GM19397 (cell line): ENCODE measurements around the gene HSPA12B.

Source experiments
- ATAC-seq: cut with Tn5 transposase; IDR thresholded peaks from one replicate; pipeline ENCODE4 v1.9.1; 2021; ENCODE audit warnings: mild to moderate bottlenecking, moderate library complexity; ENCODE audit not compliant: unreplicated experiment

The HSPA12B gene

GRCh38 chr20:3747471-3747870 is 15.0 kb downstream of the HSPA12B start:
- no peak for ATAC-seq

DNA sequence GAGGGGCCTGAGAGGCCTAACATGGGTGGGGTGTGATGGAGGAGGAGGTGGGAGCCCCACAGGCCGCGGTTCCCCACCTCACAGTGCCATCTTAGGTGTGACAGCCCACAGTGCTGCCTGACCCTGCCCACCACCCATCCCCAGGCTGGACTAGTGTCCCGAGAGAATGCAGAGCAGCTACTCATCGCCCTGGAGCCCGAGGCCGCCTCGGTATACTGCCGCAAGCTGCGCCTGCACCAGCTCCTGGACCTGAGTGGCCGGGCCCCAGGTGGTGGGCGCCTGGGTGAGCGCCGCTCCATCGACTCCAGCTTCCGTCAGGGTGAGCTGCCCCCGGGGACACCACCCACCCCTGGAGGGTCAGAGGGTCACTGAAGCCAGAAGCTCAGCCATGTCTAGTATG is 15.6 kb downstream of the HSPA12B start:
- no peak for ATAC-seq

DNA sequence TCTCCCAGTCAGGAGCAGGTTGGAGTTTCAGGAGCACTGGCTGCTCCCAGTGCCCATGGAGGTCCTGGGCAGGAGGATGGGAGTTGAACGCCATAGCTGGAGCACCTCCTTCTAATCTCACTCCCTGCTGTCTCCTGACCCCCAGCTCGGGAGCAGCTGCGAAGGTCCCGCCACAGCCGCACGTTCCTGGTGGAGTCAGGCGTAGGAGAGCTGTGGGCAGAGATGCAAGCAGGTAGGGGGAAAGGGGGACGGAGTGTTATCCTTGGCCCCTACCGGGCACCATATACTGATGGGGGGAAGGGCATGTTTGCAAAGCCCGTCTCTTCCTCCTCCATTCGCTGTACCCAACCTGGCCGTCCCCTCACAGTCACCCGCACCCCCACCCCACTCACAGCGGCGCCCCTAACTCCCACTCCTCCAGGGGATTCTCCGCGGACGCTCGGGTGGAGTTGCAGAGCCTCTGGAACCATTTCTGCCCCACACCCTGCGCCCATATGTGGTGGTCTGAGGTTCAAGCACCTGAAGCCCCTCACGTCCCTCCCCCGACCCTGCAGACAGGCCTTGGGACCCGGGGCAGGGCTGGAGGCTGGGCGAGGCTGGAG is 16.7 kb downstream of the HSPA12B start:
- ATAC-seq, result no peak

DNA sequence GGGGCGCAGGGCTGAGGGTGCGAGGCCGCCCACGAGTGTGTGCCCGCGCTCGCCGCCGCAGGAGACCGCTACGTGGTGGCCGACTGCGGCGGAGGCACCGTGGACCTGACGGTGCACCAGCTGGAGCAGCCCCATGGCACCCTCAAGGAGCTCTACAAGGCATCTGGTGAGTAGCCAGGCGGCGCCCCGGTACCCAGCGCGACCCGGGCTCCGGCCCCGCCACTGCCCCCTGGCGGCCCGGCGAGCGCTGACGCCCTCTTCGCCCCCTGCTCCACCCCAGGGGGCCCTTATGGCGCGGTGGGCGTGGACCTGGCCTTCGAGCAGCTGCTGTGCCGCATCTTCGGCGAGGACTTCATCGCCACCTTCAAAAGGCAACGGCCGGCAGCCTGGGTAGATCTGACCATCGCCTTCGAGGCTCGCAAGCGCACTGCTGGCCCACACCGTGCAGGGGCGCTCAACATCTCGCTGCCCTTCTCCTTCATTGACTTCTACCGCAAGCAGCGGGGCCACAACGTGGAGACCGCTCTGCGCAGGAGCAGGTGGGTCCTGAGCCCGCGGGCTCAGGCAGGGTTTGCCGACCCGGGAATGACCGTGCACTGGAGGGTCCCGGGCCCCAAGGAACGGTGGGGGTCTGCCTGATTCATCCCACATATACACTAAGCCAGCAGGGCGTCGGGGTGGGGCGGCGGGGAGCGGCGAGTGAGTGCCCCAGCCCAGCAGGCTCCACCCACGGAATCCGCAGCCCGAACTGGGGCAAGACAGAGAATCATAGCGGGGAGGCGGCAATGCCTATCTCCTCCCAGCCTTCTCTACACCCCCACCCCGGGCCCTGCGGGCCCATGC is 17.4 kb downstream of the HSPA12B start:
- no peak for ATAC-seq

- ATAC-seq, result no peak
Measured at GRCh38 chr20:3751305-3751674, 18.8 kb downstream of the HSPA12B start.

- ATAC-seq, result no peak
Measured at GRCh38 chr20:3751675-3752385, 19.3 kb downstream of the HSPA12B start.

DNA sequence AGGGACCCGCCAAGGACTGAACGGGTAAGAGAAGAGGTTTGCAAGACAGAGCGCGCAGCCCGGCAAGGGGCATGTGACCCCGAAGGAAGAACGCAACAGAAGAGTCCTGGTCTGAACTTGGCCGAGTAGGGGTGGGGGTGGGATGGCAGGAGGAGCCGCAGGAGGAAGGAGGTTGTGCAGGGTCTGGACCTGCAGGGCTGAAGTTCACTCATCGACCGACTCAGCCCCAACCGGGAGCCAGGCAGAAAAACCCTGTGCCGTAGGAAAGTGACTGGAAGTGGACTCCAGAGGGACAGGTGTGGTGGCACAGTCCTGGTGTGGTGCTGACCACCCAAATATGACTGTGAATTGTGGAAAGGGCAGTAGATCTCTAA is 19.9 kb downstream of the HSPA12B start:
- no peak for ATAC-seq

DNA sequence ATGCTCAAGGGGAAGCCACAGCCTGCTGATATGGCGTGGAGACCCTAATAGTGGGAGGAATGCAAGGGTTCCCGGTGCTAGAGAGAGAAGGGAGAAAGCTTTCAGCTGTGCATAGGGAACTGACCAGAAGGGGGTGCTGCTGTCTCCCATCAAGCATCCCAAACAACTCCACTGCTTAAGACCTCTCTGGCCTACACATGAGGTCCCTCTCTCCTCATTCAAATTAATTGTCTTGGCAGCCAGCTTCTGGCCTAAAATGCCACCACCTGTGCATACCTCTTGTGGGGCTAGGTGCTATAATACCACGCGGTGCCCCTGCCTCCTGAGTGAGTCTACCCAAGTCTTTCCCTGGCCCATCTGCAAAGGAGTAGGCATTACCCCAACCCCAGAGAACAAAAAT is 20.6 kb downstream of the HSPA12B start:
- ATAC-seq, result no peak

- no peak for ATAC-seq
Measured at GRCh38 chr20:3753501-3754275, 21.2 kb downstream of the HSPA12B start.

DNA sequence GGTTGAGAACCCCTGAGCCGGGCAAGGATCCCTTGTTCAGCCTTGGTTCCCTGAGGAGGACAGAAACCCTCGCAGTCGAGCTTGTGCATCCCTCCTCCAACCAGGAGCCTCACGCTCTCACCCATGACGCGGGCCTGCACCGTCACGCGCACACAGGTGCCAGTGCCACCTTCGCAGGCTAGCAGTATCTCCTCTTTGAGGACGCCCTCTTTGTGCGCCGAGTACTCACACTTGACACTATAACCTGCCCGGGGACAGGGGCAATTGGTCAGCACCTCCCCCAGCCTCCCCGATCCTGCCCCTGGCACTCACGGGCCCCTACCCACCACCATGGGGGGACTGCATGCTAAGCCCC is 21.8 kb downstream of the HSPA12B start:
- ATAC-seq, result no peak

- no peak for ATAC-seq
Measured at GRCh38 chr20:3755269-3755668, 22.8 kb downstream of the HSPA12B start.

DNA sequence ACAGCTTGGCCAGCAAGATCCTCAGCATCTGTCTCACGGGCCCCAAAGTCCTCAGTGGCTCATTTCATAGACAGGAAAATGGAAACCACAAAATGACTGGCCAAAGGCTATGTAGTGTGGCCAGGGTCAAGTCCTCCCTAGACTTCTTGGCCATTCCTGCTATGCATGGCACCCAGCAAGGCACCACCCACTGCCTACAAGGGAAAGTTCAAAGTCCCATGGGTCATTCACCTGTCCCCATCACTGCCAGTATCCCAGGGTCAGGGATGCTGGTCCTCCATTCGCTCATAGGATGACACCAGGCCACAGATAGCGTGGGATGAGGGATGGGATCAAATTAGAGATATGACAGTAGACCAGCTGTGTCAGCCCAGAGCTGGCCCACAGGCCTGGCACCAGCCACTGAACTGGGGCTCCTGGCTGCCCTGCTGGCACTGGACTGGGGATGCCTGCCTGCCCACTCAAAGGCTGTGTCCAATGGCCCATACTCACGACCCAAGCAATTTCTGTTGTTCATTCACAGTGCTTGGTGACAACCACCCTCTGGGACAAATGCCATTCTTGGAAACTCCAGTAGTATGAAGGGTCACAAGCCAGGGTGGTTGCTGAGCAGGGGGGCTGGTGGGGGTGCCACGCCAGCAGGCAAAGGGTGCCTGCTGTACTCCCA is 23.5 kb downstream of the HSPA12B start:
- ATAC-seq, result no peak

GRCh38 chr20:3757268-3757667 is 24.8 kb downstream of the HSPA12B start:
- no peak for ATAC-seq

DNA sequence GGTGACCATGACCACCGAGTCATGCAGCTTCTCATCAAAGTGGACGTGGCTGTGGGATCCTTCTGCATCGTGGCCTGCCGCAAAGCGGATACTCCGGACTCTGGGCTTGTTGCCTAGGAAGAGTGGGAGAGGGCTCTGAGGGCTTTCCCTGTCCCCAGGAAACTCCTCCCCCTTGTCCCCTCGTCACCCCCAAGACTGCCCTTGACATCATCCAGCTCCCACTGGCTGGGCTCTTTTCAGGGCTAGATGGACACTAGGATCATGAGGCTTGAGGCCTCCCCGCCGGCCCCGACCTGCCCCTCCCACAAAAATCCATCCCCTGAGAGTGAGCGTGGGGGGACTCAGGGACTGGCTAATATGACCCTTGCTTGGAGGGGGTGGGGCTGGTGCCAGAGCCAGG is 26.1 kb downstream of the HSPA12B start:
- ATAC-seq, result no peak

- ATAC-seq, result no peak
Measured at GRCh38 chr20:3759316-3759823, 26.9 kb downstream of the HSPA12B start.

DNA sequence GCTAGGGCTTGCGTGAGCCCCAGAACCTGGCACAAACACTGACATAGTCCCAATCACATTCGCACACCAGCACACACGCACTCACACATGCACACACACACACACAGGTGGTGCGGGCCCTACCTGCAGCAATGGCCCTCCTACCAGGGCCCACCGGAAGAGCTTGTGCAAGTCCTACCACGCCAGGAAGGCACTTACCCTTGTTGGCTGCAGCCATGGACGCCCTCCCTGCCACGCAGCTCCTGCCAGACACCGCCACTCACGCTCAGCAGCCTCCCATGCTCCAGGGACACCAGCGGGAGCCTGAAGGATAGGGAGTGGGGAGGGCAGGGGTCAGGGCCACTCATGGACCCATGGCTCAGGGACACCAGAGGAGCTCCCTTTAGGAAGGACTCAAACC is 27.4 kb downstream of the HSPA12B start:
- ATAC-seq, result no peak

GRCh38 chr20:3760655-3761348 is 28.3 kb downstream of the HSPA12B start:
- no peak for ATAC-seq

GRCh38 chr20:3763671-3764601 is 31.5 kb downstream of the HSPA12B start:
- no peak for ATAC-seq

- ATAC-seq, result no peak
Measured at GRCh38 chr20:3764659-3765058, 32.2 kb downstream of the HSPA12B start.
